HL-60 (cell line): ENCODE data around the gene MAP3K20.

Source experiments
- CTCF ChIP-seq: IDR thresholded peaks from one replicate; pipeline ENCODE4 v1.5.1; 2011; ENCODE audit warnings: low read length, control low read depth, inconsistent platforms; ENCODE audit not compliant: insufficient read depth
- GABPA ChIP-seq: IDR thresholded peaks from 2 replicates; pipeline ENCODE4 v1.6.1; 2012; ENCODE audit warnings: low read depth
- POLR2AphosphoS5 ChIP-seq: IDR thresholded peaks from 2 replicates; pipeline ENCODE4 v1.6.1; 2012; ENCODE audit warnings: low read depth
- TF ChIP-seq, protein P1 (sequence below): IDR thresholded peaks from 2 replicates; pipeline ENCODE4 v1.6.1; 2012; ENCODE audit warnings: low read depth; ENCODE audit not compliant: insufficient replicate concordance

DNA sequence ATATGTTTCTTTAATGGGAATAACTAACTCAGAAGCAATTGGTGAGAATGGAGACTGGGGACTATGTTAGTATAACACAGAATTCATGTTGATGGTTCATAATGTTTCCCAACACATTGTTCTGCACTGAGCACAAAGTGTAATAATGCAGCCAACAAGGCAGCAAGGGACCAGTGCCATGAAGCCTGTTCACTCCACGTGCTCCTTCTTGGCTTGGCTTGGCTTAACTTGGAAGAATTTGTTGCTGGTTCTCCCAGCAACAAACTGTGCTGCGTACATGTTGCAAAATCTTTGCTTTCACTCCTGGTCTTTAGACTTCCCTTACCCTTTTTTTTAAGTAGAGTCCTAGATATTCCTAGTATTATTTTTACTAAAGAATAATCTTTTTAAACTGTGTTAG, 129.7 kb downstream of the MAP3K20 start:
- no peak for TF ChIP-seq CTCF
- TF ChIP-seq, protein P1, sequence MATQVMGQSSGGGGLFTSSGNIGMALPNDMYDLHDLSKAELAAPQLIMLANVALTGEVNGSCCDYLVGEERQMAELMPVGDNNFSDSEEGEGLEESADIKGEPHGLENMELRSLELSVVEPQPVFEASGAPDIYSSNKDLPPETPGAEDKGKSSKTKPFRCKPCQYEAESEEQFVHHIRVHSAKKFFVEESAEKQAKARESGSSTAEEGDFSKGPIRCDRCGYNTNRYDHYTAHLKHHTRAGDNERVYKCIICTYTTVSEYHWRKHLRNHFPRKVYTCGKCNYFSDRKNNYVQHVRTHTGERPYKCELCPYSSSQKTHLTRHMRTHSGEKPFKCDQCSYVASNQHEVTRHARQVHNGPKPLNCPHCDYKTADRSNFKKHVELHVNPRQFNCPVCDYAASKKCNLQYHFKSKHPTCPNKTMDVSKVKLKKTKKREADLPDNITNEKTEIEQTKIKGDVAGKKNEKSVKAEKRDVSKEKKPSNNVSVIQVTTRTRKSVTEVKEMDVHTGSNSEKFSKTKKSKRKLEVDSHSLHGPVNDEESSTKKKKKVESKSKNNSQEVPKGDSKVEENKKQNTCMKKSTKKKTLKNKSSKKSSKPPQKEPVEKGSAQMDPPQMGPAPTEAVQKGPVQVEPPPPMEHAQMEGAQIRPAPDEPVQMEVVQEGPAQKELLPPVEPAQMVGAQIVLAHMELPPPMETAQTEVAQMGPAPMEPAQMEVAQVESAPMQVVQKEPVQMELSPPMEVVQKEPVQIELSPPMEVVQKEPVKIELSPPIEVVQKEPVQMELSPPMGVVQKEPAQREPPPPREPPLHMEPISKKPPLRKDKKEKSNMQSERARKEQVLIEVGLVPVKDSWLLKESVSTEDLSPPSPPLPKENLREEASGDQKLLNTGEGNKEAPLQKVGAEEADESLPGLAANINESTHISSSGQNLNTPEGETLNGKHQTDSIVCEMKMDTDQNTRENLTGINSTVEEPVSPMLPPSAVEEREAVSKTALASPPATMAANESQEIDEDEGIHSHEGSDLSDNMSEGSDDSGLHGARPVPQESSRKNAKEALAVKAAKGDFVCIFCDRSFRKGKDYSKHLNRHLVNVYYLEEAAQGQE, result no peak
- no peak for TF ChIP-seq POLR2AphosphoS5
- no peak for TF ChIP-seq GABPA
